Nephron (organoid): ENCODE results near the gene SOX18.

Source experiments
- H3K27ac Mint-ChIP-seq, 3 experiments: 2 replicates each; pipeline ENCODE4 v1.8.0; 2020; ENCODE audit warnings: mixed read lengths in 3 of 3, mild to moderate bottlenecking in 2 of 3, moderate library complexity in 1 of 3
- H3K27me3 Mint-ChIP-seq: 2 replicates; pipeline ENCODE4 v1.8.0; 2021; ENCODE audit warnings: low read depth, mild to moderate bottlenecking, moderate library complexity, mixed read lengths
- H3K36me3 Mint-ChIP-seq: 2 replicates; pipeline ENCODE4 v1.8.0; 2020; ENCODE audit warnings: low read depth, mixed read lengths
- H3K4me1 Mint-ChIP-seq: 2 replicates; pipeline ENCODE4 v1.8.0; 2020; ENCODE audit warnings: mixed read lengths
- H3K4me3 Mint-ChIP-seq, 3 experiments: 2 replicates each; pipeline ENCODE4 v1.8.0; 2020; ENCODE audit warnings: mild to moderate bottlenecking in 3 of 3, mixed read lengths in 3 of 3, moderate library complexity in 2 of 3
- H3K9me3 Mint-ChIP-seq: 2 replicates; pipeline ENCODE4 v1.8.0; 2020; ENCODE audit warnings: mixed read lengths
- CTCF ChIP-seq, 3 experiments: fragments of 200-600 bp; sonication (generic); IDR thresholded peaks; one replicate each; pipeline ENCODE4 v1.5.0; 2021; ENCODE audit warnings: antibody characterized with exemption in 3 of 3; ENCODE audit not compliant: unreplicated experiment in 3 of 3

SOX18 gene

GRCh38 chr20:64040231-64041039 is 9.0 kb downstream of the SOX18 start:
- H3K27ac Mint-ChIP-seq, result no peak overlapping the region
- H3K4me1 Mint-ChIP-seq, result no peaks in the 10 kb centered on the region
- H3K9me3 Mint-ChIP-seq, result no peaks in the 10 kb centered on the region
- H3K27me3 Mint-ChIP-seq, result peaks cover 80% of the 10 kb centered on the region
- no peak for TF ChIP-seq CTCF (IDR thresholded peaks at IDR 0.05; ENCODE audit: unreplicated experiment in 3 of 3)
- H3K36me3 Mint-ChIP-seq, result no peaks in the 10 kb centered on the region
- H3K4me3 Mint-ChIP-seq, result peak overlapping the region in 2 of 3 experiments; percentile 51 to 66

DNA sequence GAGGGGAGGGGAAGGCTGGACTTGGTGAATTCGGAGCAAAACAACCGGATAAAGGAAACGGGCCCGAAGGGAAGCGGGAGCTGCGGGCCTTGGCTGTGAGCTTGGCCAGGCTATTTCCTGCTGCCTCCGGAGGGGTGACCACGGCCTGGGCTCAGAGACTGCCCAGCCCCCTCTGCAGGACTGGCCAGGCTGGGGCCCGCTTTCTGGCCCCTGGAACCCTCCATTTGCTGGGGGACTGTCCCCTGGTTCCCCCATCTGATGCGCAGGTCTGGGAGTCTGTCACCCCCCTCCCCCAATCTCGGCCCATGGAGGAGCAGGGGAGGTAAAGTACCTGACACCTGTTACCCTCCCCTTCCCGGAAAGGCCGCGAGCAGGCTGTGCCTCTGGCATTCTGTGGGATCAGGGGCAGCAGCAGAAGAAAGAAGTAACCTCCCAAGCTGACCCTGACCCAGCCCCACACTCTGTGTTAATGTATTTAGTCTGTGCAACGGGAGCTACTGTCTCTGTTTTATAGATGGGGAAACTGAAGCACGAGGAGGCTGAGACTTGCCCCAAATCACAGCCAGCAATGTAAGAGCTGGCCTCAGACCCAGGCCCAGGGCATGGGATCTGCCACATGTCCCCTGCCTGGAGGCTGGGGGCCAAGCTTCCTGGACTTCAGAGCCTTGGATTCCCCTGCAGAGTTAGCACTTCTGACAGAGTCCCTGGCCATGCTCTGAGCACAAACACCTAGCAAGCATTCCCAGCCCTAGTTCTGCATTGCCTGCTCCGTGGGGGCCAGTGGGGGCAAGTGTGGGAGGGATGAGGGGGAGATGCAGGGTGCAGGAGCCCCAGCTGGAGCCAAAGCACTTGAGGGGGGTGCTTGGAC is 9.9 kb downstream of the SOX18 start:
- Mint-ChIP-seq H3K9me3 (no peaks in the 10 kb centered on the region), H3K4me3 (peak overlapping the region; percentile 19 to 66 (median 51)), H3K4me1 (peaks cover 6% of the 10 kb centered on the region), H3K36me3 (peaks cover 1% of the 10 kb centered on the region), H3K27me3 (peaks cover 75% of the 10 kb centered on the region), H3K27ac (no peak overlapping the region)
- TF ChIP-seq CTCF (IDR thresholded peaks at IDR 0.05; ENCODE audit: unreplicated experiment in 3 of 3), result peak in 2 of 3 experiments; percentile 2 to 6

DNA sequence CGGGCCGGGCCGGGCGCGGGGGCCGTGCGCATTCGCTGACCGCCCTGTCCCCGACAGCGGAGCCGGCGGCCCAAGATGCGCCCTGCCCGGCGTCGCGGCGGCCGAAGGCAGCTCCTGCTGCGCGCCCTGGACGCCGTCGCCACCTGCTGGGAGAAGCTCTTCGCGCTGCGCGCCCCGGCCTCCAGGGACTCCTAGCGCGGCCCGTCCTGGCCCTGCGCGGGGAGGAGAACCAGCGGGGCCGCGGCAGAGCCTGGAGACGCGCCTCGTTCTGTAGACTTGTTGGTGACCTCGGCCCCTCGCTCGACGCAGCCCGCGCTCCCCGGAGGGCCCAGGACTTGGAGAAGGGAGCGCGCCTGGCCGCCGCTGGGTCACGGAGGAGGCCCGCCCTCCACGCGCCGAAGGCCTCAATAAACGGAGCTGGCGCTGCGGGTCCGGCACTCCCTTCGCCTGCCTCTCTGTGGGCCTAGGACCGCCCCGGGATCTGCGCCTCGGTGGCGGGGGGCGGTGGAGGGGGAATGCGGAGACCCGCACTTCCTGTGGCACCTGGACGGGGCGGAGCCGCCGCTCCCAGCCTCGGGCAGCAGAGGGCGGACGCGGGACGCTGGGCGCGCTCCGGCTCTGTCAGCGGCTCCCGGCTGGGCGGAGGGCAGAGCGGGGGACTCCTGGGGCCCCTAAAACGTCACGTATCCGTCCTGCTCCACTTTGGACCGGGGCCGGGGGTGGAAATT is 10.7 kb downstream of the SOX18 start:
- Mint-ChIP-seq H3K27ac (no peak overlapping the region), H3K27me3 (peaks cover 70% of the 10 kb centered on the region), H3K4me3 (peak overlapping the region in 2 of 3 experiments; percentile 50 to 66), H3K9me3 (no peaks in the 10 kb centered on the region), H3K36me3 (peaks cover 7% of the 10 kb centered on the region), H3K4me1 (peaks cover 14% of the 10 kb centered on the region)
- peak; percentile 76 to 83 (median 77) for TF ChIP-seq CTCF (IDR thresholded peaks at IDR 0.05; ENCODE audit: unreplicated experiment in 3 of 3)

- Mint-ChIP-seq H3K27ac (no peak overlapping the region), H3K4me3 (peak overlapping the region in 1 of 3 experiments; percentile 19), H3K9me3 (no peaks in the 10 kb centered on the region), H3K27me3 (peaks cover 65% of the 10 kb centered on the region), H3K4me1 (peaks cover 16% of the 10 kb centered on the region), H3K36me3 (peaks cover 9% of the 10 kb centered on the region)
- TF ChIP-seq CTCF (IDR thresholded peaks at IDR 0.05; ENCODE audit: unreplicated experiment in 3 of 3), result no peak
These were observed 11.2 kb downstream of the SOX18 start for GRCh38 chr20:64038224-64038564.

GRCh38 chr20:64037498-64038213 is 11.8 kb downstream of the SOX18 start:
- TF ChIP-seq CTCF (IDR thresholded peaks at IDR 0.05; ENCODE audit: unreplicated experiment in 3 of 3), result no peak
- Mint-ChIP-seq H3K9me3 (no peaks in the 10 kb centered on the region), H3K36me3 (peaks cover 9% of the 10 kb centered on the region), H3K27me3 (peaks cover 61% of the 10 kb centered on the region), H3K27ac (no peak overlapping the region), H3K4me3 (peak overlapping the region; percentile 43 to 69 (median 55)), H3K4me1 (peaks cover 16% of the 10 kb centered on the region)
